HEK293 (cell line): Measurements from ENCODE around the gene CBFA2T2.

Source experiments
- CTCF ChIA-PET: fragments of 350-600 bp; formaldehyde crosslinking; extraction: SDS; loops from one replicate; lab custom pipeline; 2021; ENCODE audit warnings: antibody characterized with exemption; lab: Yijun Ruan, JAX
- POLR2A ChIA-PET: fragments of 300-600 bp; formaldehyde crosslinking; extraction: SDS; loops from one replicate; lab custom pipeline; 2020; ENCODE audit warnings: antibody characterized with exemption, inconsistent platforms; lab: Yijun Ruan, JAX
- H3K27ac ChIP-seq: fragments of 200-500 bp; sonication (Bioruptor generic); 2 replicates; pipeline ENCODE4 v1.5.1; 2014; ENCODE audit warnings: low read depth, low read length, control low read depth, inconsistent platforms; ENCODE audit errors: extremely low read depth
- H3K36me3 ChIP-seq, 2 experiments: fragments of 200-500 bp in 1 of 2; sonication (Bioruptor generic) in 1 of 2; 1 replicate in 1 of 2; 2 replicates in 1 of 2; pipeline ENCODE4 v1.5.1; 2014 to 2017; ENCODE audit warnings: inconsistent platforms in 2 of 2, low read length in 2 of 2; ENCODE audit not compliant: control insufficient read depth in 2 of 2, insufficient read depth in 1 of 2
- H3K4me1 ChIP-seq: fragments of 200-500 bp; sonication (Bioruptor generic); 2 replicates; pipeline ENCODE4 v1.5.1; 2014; ENCODE audit warnings: mild to moderate bottlenecking, low read length, inconsistent platforms; ENCODE audit not compliant: control insufficient read depth, insufficient read depth
- H3K4me3 ChIP-seq: 2 replicates; pipeline ENCODE4 v1.5.1; 2011; ENCODE audit warnings: low read depth, mild to moderate bottlenecking, control low read depth, low read length, moderate library complexity
- H3K9me3 ChIP-seq: fragments of 200-500 bp; sonication (Bioruptor generic); 2 replicates; pipeline ENCODE4 v1.5.1; 2014; ENCODE audit warnings: low read depth, low read length, inconsistent platforms; ENCODE audit not compliant: control insufficient read depth, insufficient read depth
- MEIS1 ChIP-seq: sonication (generic); formaldehyde crosslinking; IDR thresholded peaks from 2 replicates; pipeline ENCODE4 v1.8.1; 2022; ENCODE audit warnings: missing genetic modification reagents, mild to moderate bottlenecking, borderline replicate concordance
- OVOL3 ChIP-seq: fragments of 450-650 bp; formaldehyde crosslinking; IDR thresholded peaks from 2 replicates; pipeline ENCODE4 v1.5.1; 2016; ENCODE audit warnings: missing biosample characterization, missing genetic modification characterization
- YY1 ChIP-seq: fragments of 450-650 bp; formaldehyde crosslinking; IDR thresholded peaks from 2 replicates; pipeline ENCODE4 v1.5.1; 2018; ENCODE audit warnings: missing biosample characterization, missing genetic modification characterization
- ZBTB17 ChIP-seq: fragments of 450-650 bp; formaldehyde crosslinking; IDR thresholded peaks from 2 replicates; pipeline ENCODE4 v1.5.1; 2016; ENCODE audit warnings: missing biosample characterization, missing genetic modification characterization
- ZBTB20 ChIP-seq: fragments of 450-650 bp; formaldehyde crosslinking; IDR thresholded peaks from 2 replicates; pipeline ENCODE4 v1.5.1; 2016; ENCODE audit warnings: missing biosample characterization, missing genetic modification characterization
- ZBTB49 ChIP-seq: fragments of 450-650 bp; formaldehyde crosslinking; IDR thresholded peaks from 2 replicates; pipeline ENCODE4 v1.5.1; 2016; ENCODE audit warnings: missing biosample characterization, missing genetic modification characterization, low read depth
- ZNF121 ChIP-seq: fragments of 450-650 bp; formaldehyde crosslinking; IDR thresholded peaks from 2 replicates; pipeline ENCODE4 v1.5.1; 2016; ENCODE audit warnings: missing biosample characterization, missing genetic modification characterization
- ZNF133 ChIP-seq: fragments of 450-650 bp; formaldehyde crosslinking; IDR thresholded peaks from 2 replicates; pipeline ENCODE4 v1.5.1; 2016; ENCODE audit warnings: missing biosample characterization, missing genetic modification characterization
- ZNF184 ChIP-seq: fragments of 450-650 bp; IDR thresholded peaks from 2 replicates; pipeline ENCODE4 v1.5.1; 2018; ENCODE audit warnings: missing biosample characterization, mild to moderate bottlenecking, missing genetic modification characterization
- ZNF24 ChIP-seq: fragments of 450-650 bp; formaldehyde crosslinking; IDR thresholded peaks from 2 replicates; pipeline ENCODE4 v1.5.1; 2016; ENCODE audit warnings: missing biosample characterization, missing genetic modification characterization
- ZNF37A ChIP-seq: fragments of 450-650 bp; IDR thresholded peaks from 2 replicates; pipeline ENCODE4 v1.5.1; 2018; ENCODE audit warnings: missing biosample characterization, missing genetic modification characterization
- ZNF433 ChIP-seq: fragments of 450-650 bp; formaldehyde crosslinking; IDR thresholded peaks from 2 replicates; pipeline ENCODE4 v1.5.1; 2016; ENCODE audit warnings: missing biosample characterization, missing genetic modification characterization, low read depth
- ZNF623 ChIP-seq: fragments of 450-650 bp; formaldehyde crosslinking; IDR thresholded peaks from 2 replicates; pipeline ENCODE4 v1.5.1; 2016; ENCODE audit warnings: missing biosample characterization, missing genetic modification characterization
- ZNF658 ChIP-seq: fragments of 450-650 bp; formaldehyde crosslinking; IDR thresholded peaks from 2 replicates; pipeline ENCODE4; 2016; ENCODE audit warnings: missing biosample characterization, missing genetic modification characterization
- ZSCAN16 ChIP-seq: fragments of 450-650 bp; formaldehyde crosslinking; IDR thresholded peaks from 2 replicates; pipeline ENCODE4 v1.5.1; 2016; ENCODE audit warnings: missing biosample characterization, missing genetic modification characterization
- TF ChIP-seq, protein P1 (sequence below): fragments of 450-650 bp; formaldehyde crosslinking; IDR thresholded peaks from 2 replicates; pipeline ENCODE4 v1.5.1; 2016; ENCODE audit warnings: missing biosample characterization, missing genetic modification characterization
- TF ChIP-seq, protein P2 (sequence below): fragments of 450-650 bp; formaldehyde crosslinking; IDR thresholded peaks from 2 replicates; pipeline ENCODE4 v1.5.1; 2016; ENCODE audit warnings: missing biosample characterization, missing genetic modification characterization
- TF ChIP-seq, protein P3 (sequence below): fragments of 450-650 bp; formaldehyde crosslinking; IDR thresholded peaks from 2 replicates; pipeline ENCODE4 v1.5.1; 2016; ENCODE audit warnings: missing biosample characterization, missing genetic modification characterization

Gene CBFA2T2

DNA sequence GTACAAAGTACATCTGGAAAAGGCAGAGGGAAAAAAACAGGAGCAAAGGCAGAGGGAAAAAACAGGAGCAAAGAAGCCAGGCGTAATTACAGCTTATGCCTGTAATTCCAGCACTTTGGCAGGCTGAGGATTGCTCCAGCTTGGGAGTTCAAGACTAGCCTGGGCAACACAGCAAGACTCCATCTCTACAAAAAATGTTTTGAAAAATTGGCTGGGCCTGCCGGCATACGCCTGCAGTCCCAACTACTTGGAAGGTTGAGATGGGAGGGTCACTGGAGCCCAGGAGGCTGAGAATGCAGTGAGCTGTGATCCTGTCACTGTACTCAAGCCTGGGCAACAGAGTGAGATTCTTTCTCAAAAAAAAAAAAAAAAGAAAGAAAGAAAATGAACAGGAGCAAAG is 19.0 kb upstream of the CBFA2T2 start:
- no peaks in the 10 kb centered on the region for H3K4me1 ChIP-seq
- H3K27ac ChIP-seq: no peak overlapping the region
- POLR2A ChIA-PET: interaction anchor here (1.1 kb wide), 1 partner anchor 19 kb away, joined by 4 read pairs; the partner anchor contains the start of gene CBFA2T2
- TF ChIP-seq, protein P1, sequence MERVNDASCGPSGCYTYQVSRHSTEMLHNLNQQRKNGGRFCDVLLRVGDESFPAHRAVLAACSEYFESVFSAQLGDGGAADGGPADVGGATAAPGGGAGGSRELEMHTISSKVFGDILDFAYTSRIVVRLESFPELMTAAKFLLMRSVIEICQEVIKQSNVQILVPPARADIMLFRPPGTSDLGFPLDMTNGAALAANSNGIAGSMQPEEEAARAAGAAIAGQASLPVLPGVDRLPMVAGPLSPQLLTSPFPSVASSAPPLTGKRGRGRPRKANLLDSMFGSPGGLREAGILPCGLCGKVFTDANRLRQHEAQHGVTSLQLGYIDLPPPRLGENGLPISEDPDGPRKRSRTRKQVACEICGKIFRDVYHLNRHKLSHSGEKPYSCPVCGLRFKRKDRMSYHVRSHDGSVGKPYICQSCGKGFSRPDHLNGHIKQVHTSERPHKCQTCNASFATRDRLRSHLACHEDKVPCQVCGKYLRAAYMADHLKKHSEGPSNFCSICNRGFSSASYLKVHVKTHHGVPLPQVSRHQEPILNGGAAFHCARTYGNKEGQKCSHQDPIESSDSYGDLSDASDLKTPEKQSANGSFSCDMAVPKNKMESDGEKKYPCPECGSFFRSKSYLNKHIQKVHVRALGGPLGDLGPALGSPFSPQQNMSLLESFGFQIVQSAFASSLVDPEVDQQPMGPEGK: no peak
- TF ChIP-seq ZNF37A (no peak), ZNF133 (tag by site-specific recombination) (no peak), YY1 (tag by site-specific recombination) (no peak), ZNF121 (tag by site-specific recombination) (0 out of 2 replicates have a peak, but pooled peaks have one; percentile 59)
- CTCF ChIA-PET: interaction anchor here (1.5 kb wide), 1 partner anchor 13 kb away, joined by 7 read pairs; no protein-coding TSS in a partner anchor
- H3K4me3 ChIP-seq: no peak overlapping the region
- H3K9me3 ChIP-seq: no peaks in the 10 kb centered on the region
- H3K36me3 ChIP-seq: no peaks in the 10 kb centered on the region

DNA sequence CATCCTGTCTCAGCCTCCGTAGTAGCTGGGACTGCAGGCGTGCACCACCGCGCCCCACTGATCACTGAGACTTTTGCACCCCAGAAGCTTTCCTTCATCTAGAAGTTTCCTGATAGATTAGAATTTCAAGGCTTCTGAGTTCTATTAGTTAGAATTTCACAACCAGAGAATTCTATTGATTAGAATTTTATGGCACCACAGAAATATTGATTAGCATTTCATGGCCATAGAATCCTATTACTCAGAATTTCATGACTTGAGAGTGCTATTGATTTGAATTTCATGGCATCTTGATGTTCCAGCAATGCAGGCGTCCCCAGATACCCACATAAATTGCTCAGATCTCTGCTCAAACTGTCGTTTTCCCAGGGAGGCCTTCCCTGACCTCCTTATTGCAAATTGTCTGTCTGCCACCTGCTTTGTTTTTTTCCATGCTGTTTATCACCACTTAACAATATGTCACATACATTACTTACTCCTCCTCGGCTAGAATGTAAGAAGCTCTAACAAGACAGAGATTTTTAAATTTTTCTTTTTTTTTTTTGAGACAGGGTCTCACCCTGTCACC is 16.9 kb upstream of the CBFA2T2 start:
- no peaks in the 10 kb centered on the region for H3K4me1 ChIP-seq

More for the DNA sequence above, 16.9 kb upstream of the CBFA2T2 start:
- no peaks in the 10 kb centered on the region for H3K36me3 ChIP-seq
- H3K9me3 ChIP-seq: no peaks in the 10 kb centered on the region
- no peak overlapping the region for H3K4me3 ChIP-seq
- no peak overlapping the region for H3K27ac ChIP-seq
- ChIA-PET POLR2A (interaction anchor here (0.5 to 1.2 kb wide), 2 partner anchors 17 to 43 kb away, joined by 4 read pairs; partner anchors contain the start of gene CBFA2T2), CTCF (interaction anchor here (1.0 kb wide), 1 partner anchor 181 kb away, joined by 3 read pairs; no protein-coding TSS in a partner anchor)
- TF ChIP-seq ZBTB17 (tag by site-specific recombination) (no peak), ZSCAN16 (tag by site-specific recombination) (no peak), ZNF184 (tag by site-specific recombination) (no peak), ZBTB49 (tag by site-specific recombination) (no peak), OVOL3 (tag by site-specific recombination) (no peak), ZNF433 (no peak), ZNF24 (tag by site-specific recombination) (no peak), ZBTB20 (tag by site-specific recombination) (no peak), MEIS1 (CRISPR knock-in tag) (no peak), ZNF623 (tag by site-specific recombination) (no peak), ZNF658 (tag by site-specific recombination) (no peak)
- TF ChIP-seq, protein P1: no peak
- TF ChIP-seq, protein P2, sequence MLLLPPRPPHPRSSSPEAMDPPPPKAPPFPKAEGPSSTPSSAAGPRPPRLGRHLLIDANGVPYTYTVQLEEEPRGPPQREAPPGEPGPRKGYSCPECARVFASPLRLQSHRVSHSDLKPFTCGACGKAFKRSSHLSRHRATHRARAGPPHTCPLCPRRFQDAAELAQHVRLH (tag by site-specific recombination): no peak
- TF ChIP-seq, protein P3, sequence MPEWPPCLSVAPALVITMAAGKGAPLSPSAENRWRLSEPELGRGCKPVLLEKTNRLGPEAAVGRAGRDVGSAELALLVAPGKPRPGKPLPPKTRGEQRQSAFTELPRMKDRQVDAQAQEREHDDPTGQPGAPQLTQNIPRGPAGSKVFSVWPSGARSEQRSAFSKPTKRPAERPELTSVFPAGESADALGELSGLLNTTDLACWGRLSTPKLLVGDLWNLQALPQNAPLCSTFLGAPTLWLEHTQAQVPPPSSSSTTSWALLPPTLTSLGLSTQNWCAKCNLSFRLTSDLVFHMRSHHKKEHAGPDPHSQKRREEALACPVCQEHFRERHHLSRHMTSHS (tag by site-specific recombination): no peak
